NCI-H69 (cell line): ENCODE results near the gene F7.
"Not testable (repeated sequence)": the region's sequence is repeated elsewhere in the genome, so short reads cannot be mapped to it uniquely, and the experiment has no call there.

ENCODE experiments used
- DNase-seq: peaks from one replicate; lab custom pipeline; 2025; lab: John Stamatoyannopoulos, UW

F7 gene

DNA sequence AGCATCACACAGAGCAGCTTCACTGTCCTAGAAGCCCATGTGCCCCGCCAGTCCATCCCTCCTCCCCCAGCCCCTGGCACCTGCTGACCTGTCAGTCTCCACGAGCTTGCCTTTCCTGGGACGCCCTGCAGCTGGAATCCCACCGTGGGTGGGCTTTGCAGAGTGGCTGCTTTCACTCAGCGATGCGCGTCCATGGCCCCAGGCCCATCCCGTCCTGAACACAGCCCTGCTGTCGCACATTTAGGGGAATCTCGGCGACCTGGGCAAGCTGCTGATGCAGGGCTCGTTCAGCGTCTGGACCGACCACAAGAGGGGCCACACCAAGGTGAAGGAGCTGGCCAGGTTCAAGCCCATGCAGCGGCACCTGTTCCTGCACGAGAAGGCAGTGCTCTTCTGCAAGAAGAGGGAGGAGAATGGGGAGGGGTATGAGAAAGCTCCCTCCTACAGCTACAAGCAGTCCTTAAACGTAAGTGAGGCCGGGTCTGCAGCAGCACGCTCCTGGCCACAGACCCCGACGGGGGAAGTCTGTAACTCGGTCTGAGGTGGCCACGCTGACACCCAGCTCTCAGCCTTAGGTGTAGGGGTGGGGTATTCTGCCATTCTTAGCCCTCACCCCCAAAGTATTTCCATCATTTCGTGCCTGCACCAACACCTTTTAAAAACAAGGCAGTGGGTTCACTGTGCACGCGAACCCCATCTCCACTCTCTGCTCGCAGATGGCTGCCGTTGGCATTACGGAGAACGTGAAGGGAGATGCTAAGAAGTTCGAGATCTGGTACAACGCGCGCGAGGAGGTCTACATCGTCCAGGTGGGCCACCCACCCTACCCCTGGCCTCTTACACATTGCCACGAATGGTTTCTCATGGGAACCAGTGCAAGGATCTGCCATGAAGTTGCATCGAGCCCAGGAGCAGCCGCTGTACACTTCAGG lies 18.3 kb upstream of the F7 start:
- no peak for DNase-seq

DNA sequence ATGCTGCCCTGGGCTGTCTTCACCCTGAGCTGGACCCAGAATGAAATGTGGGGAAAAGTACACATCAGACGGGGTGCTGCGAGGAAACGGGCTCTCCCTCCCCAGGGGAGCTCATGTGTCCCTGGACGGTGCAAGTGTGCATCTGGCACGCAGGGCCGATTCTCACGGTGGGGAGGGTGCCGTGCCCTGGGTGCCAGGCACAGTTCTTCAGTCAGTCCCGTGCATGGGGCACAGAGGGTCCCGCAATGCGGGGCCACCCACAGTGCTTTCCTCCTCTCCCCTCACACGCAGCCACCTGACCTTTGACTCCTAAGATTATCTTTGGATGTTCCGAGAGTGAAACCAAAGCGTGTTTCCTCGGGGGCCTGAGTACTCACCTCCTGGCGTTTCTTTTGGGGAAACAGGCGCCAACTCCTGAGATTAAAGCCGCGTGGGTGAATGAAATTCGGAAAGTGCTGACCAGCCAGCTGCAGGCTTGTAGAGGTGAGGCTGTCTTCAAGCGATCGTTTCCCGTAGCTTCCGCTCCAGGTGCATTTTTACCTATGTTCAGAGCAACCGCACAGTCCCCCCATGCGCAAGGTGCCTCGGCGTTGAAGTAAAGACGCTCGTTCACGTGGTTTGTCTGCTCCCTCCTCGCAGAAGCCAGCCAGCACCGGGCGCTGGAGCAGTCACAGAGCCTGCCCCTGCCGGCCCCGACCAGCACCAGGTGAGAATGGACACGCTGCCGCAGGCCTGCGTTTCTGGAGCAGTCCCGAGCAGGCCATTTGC lies 17.5 kb upstream of the F7 start:
- DNase-seq, result no peak

DNA sequence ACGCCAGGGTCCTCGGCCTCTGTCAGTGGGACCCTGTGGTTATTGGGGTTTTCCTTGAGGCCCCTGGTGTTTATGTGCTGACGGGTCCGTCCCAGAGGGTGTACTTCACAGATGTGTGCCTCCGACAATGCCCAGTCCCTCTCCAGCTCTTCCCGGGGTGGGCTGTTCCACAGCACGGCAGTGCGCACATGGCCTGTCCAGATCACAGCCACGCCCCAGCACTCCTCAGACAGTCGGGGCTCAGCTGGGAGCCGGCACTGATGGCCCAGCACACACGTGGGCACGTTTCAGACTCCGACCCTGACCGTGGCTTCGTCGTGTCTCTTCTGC lies 16.9 kb upstream of the F7 start:
- no peak for DNase-seq

DNA sequence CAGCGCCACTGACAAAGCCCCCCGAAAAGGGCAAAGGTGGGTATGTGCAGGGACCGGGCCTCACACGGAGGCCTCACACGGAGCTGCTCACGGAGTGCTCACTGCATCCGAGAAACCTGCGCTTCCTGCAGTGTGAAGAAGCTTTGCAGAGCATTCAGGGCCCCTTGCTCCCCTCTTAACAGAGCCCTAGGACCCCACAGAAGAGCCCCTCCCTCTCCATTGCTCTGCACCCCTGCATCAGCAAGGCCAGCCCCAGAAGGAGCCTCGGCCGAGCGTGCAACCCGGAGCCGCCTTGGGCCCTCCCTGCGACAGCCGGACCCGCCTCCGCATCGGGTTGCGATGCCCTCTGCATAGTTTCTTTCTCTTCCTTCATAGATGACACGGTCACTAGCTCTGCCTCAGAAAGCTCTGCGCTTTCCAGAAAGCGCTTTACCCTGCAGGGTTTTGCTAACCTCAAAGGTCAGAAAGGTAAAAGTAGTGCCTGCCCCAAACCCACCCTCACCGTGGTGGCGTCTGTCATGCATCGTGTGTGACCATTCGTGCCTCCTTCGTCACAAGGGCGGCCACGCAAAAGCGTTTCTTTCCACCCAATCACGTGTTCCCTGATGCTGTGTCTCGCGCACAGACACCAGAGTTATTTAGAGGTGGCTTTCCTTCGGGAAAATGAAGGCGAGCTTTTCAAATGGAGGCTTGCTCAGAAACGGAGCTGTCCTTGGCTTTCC lies 15.7 kb upstream of the F7 start:
- no peak for DNase-seq

DNA sequence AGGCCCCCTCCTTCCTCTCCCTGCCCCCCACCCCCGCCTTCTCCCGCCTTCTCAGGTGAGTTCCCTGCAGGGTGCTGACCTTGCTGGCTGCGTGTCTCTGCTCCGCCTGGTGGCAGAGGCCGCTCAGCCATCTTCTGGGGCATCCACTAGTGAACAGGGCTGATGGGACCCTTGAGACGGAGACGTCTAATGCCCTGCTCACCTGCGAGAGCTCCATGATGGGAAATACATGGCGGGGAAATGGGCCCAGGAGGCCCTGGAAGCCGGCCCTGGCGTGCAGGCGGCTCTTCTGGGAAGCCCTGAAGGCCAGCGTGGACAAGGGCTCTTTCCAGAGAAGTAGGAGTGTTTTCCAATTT lies 15.2 kb upstream of the F7 start:
- DNase-seq, result no peak

DNA sequence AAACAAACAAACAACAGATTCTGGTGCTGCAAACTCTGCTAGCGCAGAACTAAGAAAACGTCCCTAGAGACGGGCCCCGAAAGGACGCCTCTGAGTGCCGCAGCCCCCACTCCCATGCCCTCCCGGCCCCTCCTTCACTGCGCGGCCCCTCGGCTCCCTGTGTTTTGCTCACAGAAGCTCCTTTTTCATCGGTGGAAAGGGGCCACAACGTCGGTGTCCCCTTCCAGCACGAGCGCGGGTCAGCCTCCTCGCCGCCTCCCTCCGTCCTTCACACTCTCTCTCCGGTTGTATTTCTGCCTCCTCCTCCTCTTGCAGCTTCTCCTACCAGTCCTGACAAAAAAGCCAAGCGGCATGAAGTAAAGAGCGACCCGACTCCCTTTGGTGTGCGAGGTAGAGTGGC lies 14.8 kb upstream of the F7 start:
- no peak for DNase-seq

DNA sequence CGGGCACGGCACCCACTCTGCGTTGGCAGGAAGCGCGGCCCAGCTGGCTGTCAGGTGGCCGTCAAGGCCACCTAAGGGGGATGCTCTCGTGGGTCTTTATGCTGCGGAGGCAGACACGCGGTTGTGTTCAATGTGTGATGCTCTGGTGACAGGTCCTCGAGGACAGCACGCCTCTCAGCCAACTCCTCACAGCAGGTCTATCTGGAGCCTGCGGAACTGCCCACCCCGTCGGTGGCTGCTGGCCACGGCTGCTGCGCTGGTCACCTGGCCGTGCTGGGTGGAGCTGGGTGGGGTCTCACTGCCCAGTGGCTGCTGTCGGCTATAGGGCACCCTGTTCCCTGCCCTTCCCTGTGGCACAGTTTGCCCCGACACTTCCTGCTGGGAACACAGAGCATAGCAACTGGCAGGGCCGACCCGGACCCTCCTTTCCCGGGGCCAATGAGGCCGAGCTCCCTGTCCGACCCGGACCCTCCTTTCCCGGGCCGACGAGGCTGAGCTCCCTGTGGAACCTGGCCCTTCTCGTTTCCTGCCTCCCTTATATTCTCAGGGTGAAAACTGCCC lies 14.3 kb upstream of the F7 start:
- DNase-seq, result no peak

DNA sequence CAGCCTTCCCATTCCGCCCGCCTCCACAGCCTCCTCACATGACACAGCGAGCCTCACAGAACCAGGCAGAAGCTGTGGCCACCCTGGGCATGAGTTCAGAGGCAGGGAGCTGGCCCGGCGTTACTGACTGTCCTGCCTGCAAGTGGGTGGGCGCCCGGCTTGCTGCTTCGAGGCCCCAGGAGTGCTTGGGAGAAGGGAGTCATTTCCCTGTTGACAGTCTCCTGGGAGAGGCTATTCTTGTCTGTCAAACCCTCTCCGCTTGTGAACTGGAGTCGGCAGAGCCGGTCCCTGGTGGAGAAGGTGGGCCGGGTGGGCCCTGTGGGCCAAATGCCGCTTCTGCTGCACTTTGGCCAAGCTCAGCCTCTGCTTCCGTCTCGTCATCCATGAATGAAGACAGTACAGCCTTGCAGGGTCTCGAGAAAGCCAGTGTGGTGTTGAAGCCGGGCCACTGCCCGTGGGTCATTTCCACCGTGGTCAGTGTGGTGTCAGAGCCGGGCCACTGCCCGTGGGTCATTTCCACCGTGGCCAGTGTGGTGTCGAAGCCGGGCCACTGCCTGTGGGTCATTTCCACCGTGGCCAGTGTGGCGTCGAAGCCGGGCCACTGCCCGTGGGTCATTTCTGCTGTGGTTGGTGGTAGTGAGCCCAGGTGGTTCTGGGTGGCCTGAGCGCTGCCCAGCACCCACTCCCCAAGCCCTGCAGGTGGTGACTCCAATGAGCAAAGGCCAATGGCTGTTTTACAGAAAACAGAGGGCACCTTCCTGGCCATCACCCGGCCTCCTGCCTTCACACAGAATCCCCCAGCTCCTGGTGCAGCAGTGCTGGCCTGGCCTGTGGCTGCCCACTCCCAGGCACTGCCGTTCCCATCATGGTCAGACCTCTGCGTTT lies 13.5 kb upstream of the F7 start:
- DNase-seq, result no peak

DNA sequence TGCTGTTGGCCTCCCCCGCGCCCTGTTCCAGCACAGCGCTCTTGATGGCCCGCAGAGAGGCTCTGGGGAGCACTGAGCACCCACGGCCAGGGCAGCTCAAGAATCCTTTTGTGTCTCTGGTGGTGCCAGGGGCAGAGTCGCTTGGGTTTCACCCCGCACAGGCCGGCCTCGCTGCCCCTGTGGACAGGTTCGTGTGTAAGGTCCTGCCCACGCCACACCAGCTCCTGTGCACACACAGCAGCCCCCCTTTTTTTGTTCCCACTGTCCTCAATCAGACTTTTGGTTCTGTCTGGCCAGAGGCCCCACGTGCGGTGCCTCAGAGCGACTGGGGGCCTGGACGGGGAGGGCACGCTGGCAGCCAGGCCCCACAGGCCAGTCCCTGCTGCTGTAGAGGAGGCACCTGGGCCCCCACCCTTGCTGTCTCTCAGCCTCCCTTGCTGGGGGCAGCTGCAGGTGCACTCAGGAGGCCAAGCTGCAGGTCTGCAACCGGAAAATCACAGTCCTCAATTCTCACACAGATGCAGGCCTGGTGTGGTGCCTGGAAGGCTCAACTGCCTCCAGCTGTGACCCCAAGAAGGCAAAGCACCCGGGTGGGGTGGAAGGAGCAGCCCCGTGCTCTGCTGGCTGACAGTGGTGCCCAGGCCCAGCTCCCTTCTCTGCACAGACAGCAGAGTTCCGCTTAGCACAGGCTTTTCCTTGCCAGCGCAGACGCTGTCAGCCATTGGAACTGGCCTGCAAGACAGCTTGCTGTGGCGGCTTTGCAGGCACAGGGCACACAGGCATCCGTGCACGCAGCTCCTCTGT lies 12.6 kb upstream of the F7 start:
- no peak for DNase-seq

DNA sequence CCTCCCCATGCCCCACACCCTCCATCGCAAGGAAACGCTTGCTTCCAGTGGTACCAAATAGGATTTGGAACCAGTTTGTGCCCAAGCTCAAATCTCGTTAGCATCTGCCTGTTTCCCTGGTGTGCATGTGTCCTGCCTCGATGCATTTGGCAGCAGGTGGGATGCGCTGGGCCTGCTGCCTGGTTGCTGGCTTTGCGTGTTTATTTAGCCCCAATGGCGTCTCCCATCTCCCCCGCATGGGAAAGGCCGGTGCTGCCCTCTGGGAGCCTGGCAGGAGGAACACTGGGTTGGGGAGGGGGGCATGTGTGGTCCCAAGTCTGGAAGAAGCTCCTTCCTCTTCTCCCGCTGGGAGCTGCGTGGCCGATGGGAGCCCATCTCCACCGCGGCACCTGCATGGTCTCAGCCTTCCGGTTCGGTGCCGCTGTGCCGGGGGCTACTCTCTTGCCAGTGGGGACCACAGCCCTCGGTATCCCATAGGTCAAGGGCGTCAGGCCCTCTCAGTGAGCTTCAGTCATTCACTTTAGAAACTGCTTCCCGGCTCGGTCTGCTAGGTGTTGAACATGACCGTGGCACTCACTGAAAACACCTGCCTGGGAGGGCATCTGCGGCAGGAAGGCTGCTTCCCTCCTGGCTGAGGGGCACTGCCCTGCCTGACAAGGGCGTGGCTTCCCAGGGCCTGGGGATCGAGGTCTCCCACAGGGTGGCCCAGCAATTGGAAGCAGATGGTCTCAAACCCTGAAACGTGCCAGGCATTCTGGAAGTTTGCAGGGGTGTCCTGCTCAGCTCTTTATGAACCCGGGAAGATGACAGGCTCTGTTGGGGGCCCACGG lies 11.8 kb upstream of the F7 start:
- DNase-seq, result peak; percentile 68

DNA sequence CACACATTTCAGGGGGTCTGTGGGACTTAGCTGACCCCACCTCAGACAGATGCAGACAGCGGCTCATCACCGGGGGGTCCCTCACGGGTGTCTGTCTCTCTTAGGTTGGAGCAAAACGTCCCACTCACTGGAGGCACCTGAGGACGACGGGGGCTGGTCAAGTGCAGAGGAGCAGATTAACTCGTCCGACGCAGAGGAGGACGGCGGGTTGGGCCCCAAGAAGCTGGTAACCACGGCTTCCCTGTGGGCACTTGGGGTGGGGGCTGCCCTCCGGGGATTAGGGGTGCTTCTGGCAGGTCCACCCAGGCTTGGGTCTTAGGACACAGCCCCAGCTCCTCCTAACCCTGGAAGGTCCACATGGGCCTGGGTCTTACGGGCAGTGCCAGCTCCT lies 11.2 kb upstream of the F7 start:
- no peak for DNase-seq

DNA sequence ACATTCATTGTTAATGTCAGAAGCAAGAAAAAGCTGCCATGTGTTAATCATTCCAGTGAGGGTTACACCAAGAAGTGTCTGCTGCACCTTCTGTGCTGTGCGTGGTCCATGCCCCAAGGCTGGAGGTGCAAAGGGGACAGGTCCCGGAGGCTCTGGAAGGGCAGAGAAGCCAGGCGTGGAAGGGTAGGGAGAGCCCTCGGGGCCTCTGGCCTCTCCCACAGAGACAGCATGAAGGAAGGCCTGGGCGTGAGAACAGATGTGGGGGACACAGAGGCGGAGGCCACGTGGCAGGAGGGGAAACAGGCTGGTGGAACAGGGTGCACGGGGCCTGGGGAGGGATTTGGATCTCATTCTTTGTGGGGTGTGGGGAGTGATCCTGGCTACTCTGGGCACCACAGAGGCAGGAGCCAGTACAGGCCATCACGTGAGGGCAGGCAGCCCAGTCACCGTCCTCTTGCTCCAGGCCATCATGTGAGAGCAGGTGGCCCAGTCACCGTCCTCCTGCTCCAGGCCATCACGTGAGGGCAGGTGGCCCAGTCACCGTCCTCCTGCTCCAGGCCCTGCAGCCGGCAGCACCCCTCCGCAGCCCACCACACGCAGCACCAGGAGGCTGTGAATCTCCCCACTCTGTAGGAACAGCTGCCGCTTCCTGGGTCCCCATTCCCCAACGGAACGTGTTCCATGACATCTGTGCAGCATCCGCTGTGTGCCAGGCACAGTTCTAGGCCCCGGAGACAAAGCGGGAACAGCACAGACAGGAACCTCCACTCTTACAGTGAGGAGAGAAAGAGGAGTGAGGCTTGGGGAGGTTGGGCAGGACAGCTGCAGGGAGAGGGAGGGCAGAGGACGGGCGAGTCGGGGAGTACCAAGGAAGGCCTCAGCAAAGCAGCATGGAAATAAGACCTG lies 10.2 kb upstream of the F7 start:
- DNase-seq, result no peak

DNA sequence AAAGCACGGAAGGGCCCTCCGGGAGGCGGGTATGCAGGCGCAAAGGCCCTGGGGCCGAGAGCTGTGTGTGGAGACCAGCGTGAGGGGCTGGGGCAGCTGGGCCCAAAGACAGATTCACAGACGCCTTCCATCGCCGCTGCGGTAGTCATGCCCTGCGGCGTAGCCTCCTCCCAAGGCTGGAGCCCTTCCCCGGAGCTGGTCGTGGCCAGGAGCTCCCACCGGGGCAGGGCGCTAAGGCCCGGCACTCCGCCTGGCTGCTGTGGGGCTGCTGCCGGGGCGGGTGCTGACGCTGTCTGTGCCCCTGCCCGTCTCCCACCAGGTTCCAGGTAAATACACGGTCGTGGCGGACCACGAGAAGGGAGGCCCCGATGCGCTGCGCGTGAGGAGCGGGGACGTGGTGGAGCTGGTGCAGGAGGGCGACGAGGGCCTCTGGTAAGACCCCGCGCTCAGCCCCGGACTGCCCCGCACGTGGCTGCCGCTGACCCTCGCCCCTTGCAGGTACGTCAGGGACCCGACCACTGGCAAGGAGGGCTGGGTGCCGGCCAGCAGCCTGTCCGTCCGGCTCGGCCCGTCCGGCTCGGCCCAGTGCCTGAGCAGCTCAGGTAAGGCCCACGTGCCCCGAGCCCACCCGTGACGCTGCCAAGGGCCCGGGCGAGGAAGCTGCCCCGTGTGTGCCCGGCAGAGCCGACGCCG lies 9.4 kb upstream of the F7 start:
- no peak for DNase-seq

DNA sequence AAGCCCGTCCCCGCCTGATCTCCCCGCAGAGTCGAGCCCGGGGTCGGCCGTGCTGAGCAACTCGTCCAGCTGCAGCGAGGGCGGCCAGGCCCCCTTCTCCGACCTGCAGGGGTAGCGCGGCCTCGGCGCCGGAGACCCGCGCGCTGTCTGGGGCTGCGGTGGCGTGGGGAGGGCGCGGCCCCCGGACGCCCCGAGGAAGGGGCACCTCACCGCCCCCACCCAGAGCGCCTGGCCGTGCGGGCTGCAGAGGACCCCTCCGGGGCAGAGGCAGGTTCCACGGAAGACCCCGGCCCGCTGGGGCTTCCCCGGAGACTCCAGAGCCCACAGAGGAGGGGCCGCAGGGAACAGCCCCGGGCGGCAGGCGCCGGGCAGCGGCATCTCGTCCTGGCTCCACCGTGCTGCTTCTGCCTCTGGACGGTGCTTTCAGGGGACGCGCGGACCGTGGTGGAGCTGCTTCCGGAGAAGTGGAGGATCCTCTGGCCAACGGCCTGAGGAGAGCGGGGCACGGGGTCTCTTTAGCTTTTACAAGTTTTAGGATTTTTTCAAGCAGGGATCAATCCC lies 8.8 kb upstream of the F7 start:
- no peak for DNase-seq

DNA sequence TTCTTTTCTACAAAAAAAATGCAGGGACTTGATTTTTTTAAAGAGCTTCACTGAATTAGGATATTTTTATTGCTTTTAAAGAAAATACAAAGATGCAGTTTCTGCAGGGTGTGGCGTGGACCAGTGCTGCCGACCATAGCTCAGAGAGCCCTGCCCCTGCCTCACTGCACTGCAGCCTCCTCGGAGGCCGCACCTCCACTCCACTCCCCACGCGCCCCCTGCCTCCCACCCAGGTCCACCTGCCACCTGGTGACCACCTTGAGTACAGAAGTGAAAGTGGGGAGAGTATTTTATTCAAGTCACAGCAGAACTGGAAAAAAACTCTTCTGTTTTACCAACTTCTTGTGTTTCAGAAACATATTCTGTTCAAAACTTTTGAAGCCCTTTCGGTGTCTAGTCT lies 7.9 kb upstream of the F7 start:
- DNase-seq, result no peak

DNA sequence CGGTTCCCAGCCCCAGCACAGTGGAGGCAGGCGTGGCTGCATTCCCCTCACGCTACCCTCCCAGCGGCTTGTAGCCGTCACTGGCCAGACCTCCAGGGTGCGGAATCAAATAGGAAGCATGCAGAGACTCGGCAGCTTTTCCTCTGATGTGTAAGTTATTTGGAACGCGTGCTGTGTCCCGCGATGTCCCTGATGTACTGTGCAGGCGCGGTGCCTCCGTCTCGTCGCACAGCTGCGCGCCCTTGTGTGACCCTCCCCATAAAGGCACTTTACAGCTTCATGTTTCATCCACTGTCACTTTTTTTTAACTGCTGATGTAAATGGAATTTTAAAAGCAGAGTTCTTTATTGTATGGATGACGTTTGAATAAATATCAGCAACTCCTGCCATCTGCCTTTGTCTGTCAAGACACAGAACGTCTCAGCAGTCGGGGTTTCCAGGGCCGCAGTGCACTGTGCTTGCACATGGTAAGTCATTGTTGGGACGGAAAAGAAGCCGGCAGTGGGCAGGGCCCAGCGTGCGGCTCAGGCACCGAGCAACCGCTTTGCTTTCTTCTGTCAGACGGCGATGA lies 7.3 kb upstream of the F7 start:
- DNase-seq, result peak; percentile 55

DNA sequence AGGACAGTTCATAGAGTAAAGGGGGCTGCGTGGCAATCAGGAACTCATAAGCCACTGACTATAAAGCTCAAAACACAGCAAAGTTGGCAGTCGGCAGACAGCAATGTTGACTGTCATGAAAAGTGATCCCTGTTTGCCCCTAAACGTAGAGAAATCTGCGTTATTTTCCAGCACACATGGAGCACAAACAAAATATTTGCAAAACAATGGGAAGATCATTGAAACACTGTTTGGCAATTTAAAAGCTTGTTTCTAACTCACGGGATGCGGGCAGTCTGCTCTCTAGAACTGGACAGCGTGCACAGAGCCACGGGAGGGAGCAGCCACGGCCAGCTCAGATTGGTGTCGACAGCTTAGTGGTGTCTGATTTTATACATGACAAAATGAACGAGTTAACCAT lies 6.4 kb upstream of the F7 start:
- no peak for DNase-seq

DNA sequence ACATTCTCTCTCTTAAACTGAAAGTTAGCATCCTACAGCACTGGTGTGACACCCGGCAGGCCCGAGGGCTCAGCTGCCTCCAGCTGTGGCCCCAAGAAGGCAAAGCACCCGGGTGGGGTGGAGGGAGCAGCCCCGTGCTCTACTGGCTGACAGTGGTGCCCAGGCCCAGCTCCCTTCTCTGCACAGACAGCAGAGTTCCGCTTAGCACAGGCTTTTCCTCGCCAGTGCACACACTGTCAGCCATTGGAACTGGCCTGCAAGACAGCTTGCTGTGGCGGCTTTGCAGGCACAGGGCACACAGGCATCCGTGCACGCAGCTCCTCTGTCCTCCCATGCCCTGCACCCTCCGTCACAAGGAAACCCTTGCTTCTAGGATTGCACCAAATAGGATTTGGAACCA lies 3.3 kb upstream of the F7 start:
- not testable (repeated sequence) for DNase-seq
